Measurements from ENCODE around the gene SMG7.
A peak's percentile ranks its signal among the peaks of the same experiment; 100 is the strongest.

Gene SMG7

DNA sequence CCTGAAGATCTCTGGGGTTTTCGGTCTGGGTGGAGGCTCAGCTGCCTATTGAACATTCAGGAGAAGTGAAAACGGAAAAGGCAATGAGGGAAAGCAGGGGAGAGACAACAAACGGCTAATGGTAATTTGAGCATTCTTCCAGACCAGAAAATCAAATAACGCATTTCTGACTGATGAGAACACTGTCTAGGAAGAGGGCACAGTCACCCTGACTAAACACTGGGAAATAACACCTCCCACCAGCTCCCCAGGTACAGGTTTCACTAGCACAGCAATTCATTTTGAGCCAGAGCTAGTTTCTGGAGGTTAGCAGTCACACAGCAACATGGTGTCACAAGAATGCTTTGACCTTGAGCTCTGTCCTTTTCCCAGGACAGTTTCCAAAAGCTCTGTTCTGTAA is 96.8 kb downstream of the SMG7 start:
- DNase-seq = no peak

- DNase-seq = no peak
Observed at GRCh38 chr1:183569801-183570200, 97.5 kb downstream of the SMG7 start.

- no peak for DNase-seq
Observed at GRCh38 chr1:183570451-183570850, 98.2 kb downstream of the SMG7 start.

GRCh38 chr1:183571678-183572268 is 99.5 kb downstream of the SMG7 start:
- no peak for DNase-seq

GRCh38 chr1:183572721-183573120 is 100.4 kb downstream of the SMG7 start:
- no peak for DNase-seq

GRCh38 chr1:183575606-183576005 is 103.3 kb downstream of the SMG7 start:
- DNase-seq = no peak

- DNase-seq = no peak
Observed at GRCh38 chr1:183576537-183576936, 104.2 kb downstream of the SMG7 start.

DNA sequence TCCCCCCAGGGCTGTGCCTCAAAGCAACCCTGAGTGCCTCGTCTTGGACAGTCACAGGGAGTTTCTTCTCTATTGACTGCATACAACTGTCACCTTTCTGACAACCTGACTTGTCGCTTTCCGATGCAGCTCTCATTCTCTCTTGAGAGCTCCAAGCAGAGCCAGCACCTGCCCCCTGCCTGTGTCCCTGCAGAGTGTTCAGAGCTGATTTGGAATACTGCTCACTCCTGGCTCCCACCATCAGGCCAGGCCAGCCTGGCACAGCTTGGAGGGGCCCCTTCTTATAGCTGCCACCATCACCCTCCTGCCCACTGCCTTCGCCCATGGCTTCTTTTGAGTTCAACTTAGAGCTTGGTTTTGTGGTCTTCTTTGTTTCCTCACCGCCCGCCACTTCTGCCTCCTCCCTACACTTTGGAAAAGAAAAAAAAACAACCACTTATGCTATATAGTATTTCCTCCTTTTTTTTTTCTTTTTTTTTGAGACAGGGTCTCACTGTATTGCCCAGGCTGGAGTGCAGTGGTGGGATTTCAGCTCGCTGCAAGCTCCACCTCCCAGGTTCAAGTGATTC is 105.7 kb downstream of the SMG7 start:
- no peak for DNase-seq

DNA sequence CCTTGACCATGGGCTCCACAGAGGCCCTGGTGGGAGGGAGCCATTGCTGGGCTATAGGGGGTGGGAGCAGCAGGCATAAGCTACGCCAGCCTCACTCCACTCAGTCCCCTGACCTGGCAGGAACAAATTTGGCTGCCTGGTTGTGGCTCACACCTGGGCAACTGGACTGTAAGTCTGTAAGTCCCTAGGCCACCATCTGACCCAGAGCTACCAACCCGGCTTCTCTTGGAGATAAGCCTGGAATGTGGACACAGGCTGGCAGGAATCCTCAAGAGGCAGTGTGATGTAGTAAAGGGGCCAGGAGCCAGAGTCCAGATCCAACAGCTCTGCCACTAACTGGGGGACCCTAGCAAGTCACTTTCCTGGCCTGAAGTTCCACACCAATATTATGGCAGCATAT is 106.6 kb downstream of the SMG7 start:
- no peak for DNase-seq

- peak; percentile 51 for DNase-seq
Observed at GRCh38 chr1:183580281-183580682, 108.0 kb downstream of the SMG7 start.

DNA sequence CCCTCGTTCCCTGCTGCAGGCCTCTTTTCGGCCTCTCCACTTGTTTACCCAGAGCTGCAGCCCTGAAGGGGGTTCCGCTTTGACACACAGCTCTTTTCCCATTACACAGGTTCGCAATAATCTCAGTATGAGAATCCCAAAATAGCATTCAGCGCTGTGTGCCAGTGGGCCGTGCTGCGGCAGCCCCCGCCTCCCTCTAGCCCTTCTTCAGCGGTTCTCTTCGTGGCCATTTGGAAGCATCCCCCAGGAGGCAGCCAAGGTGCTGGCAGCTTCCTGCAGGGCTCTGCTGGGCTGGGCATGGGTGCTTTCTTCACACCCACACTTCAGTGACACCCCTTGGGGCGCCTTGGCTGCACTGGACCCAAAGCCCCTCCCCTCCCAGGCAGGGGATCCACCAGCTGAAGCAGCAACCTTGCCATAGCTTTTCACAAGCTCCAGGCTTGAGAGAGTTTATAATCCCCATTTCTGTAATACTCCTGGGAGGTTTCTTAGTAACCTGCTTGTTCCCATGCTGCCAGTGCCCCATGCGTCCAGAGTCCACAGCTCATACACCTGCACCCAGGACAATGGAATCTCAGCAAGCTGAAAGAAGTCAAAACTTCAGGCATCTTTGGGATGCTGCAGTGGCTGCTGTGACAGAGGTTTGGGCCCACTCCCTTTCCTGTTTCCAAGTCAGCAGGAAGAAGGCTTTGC is 109.9 kb downstream of the SMG7 start:
- DNase-seq = no peak

DNA sequence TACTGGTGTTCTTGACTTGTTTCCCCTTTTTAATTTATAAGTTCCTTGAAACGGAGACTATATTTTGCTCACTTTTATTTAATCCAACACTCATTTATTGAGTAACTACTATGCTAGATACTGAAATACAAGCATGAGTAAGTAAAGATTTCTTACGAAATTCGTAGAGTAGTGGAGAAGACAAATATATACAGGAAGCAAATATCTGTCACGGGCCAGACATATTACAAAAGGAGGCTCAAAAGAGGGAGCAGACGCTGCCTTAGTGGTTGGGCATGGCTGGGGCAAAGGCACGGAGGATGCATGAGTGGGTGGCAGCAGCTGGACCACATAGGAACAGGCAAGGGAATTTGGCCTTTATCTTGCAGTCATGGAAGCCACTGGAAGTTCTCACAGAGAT is 111.2 kb downstream of the SMG7 start:
- DNase-seq = no peak

- no peak for DNase-seq
Observed at GRCh38 chr1:183584147-183584546, 111.8 kb downstream of the SMG7 start.

DNA sequence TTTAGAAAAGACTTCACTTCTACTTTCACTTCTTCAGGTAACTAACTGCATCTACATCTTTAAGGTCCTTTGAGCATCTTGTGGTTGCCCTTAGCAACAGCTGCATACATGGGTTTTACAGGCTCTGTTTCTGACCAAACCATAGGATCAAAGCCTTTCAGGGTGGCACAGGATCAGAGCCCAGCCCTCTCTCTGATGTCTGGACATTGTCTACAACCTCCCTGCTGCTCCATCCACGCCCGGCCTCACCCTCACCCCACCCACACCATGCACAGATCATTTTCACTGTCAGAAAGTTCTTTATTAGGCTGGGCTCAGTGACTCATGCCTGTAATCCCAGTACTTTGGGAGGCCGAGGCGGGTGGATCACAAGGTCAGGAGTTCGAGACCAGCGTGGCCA is 112.7 kb downstream of the SMG7 start:
- DNase-seq = no peak

DNA sequence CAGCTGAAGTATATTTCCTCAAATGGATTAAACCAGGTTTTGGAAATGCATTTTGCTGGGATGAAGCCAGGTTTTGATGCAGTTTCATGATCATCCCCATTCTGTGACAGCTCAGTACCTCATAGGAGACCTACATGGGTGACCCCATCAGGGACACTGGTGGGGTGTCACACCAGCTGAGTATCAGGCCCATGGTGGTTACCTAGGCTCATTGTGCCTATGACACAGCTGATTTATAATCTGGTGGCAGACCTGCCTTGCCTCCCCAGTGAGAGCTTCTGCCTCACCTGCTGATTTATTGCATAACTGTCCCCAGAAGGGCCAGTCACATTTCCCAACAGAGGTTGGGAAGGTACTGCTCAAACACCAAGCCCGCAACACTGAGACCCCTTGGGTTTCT is 114.2 kb downstream of the SMG7 start:
- DNase-seq = no peak

DNA sequence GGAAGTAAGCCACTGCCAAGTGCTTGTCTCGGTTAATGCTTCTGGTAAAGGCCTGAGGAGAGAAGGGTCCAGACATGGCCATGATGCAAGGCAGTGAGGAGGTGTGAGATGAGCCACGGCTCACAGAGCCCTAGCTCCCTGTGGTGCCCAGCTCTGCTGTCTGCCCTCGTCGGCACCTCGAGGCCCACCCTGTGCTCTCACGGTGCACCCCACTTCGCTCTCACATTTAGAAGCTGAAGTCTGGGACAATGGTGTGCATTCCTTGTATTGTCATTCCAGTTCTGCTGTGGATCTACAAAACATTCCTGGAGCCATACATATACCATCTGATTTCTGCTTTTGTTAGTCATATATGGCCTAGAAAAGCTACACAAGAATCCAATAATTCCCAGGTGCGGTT is 114.6 kb downstream of the SMG7 start:
- DNase-seq = no peak

DNA sequence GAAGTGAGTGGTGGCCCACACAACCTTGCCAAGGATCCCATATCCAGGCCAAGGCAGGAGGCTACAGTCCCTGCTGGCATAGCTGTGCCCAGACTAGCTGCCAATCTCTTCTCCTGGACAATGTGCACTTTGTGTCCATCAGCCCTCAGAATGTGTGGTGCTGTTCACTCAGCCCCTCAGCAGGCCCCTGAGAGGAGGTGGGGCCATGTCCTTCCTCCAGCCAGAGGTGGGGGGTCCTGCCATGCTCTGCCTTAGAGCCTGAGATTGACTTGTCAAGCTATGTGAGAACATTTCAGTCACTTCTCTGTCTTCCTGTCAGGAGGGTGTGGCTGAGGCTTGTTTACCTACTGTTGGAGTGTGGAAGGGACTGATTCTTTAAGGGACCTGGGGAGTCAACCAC is 116.5 kb downstream of the SMG7 start:
- no peak for DNase-seq

GRCh38 chr1:183589384-183589783 is 117.1 kb downstream of the SMG7 start:
- no peak for DNase-seq

- no peak for DNase-seq
Observed at GRCh38 chr1:183589874-183590243, 117.6 kb downstream of the SMG7 start.

DNA sequence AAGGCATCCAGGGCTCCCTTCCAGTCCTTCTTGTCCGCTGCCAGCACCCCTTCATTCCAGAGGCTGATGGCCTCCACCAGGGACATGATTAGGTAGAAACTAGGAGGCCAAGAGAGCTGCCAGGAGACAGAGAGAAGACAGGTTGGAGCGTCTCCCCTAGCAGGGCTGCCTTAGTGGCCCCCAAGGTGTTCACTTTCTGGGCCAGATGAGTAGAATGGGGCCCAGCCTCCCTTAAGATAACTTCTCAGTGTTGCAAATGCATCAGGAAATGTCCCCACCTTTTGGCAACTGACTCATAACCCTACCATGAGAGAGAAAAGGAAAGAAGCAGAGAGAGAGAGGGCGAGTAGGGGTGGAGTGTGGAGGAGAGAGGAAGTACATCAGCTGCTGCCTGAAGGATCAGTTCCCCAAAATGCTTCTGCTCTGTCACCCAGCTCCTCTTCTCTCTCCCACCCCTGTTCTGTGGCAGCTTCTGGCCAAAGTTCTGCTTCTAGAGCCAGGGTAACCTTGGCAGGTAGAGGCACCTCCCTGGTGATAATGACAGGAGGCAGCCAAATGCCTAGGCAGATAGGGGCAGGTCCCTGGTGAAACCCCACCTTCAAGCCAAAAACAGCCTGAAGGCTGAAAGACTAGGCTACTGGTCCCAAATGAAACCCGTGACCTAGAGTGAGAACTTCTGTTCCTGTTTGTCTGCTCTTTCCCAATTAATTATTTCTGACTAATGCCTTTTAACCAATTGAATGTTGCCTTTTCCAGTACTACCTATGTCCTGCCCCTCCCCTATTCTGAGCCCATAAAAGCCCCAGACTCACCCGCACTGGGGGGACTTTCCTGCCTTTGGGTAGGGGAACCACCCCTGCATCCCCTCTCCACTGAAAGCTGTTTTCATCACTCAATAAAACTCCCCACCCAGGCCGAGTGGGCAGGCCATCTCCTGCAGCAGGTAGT is 118.2 kb downstream of the SMG7 start, which contains the start of gene NCF2:
Gene NCF2 (minus strand): TSS at position 216 of the 948 bp plus-strand sequence. CDS start 130 bp downstream, at position 86.
- no peak for DNase-seq

DNA sequence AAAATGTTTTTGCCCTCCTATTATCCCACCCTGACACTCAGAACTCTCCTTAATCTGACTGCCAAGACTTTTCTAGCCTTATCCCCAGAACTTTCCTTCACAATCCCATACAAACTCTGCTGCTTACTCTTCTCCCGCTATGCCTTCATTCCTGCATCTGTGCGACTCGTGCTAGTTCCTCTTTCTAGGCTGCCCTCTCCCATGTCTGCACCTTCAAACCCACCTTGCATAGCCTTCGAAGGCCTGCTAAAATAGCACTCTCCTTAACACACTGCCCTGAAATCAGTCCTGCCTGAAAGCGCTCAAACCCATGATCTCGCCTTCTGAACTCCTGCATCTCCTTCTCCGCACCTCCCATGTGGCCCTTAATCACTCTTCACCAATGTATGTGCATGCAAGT is 120.4 kb downstream of the SMG7 start:
- DNase-seq = no peak

- no peak for DNase-seq
Observed at GRCh38 chr1:183593356-183593755, 121.1 kb downstream of the SMG7 start.

DNA sequence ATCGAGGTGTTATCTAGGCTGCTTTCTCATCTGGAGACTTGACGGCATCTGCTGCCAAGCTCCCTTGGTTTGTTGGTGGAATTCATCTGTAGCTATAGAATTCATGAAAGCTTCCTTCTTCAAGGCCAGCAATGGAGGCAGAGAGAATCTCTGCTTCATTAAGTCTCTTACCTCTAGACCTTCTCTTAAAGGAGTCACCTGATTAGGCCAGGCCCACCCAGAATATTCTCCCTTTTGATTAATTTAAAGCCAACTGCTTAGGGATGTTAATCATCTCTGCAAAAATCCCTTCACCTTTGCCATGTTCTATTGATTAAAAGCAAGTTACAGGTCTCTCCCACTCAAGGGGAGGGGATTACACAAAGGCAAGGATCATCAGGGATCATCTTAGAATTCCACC is 123.2 kb downstream of the SMG7 start:
- no peak for DNase-seq

- DNase-seq = no peak
Observed at GRCh38 chr1:183596500-183596899, 124.2 kb downstream of the SMG7 start.
